Measurements from ENCODE around the gene RNASEH2A. TPM values are rescaled to one million over a fixed set of nuclear protein-coding genes. Genes with fewer than 3 reads are reported as not detected.
A peak's percentile ranks its signal among the peaks of the same experiment; 100 is the strongest.
"Not testable (repeated sequence)": the region's sequence is repeated elsewhere in the genome, so short reads cannot be mapped to it uniquely, and the experiment has no call there.

The RNASEH2A gene
- total RNA-seq, 1 donor from 2014 or later, result 20.0 TPM

DNA sequence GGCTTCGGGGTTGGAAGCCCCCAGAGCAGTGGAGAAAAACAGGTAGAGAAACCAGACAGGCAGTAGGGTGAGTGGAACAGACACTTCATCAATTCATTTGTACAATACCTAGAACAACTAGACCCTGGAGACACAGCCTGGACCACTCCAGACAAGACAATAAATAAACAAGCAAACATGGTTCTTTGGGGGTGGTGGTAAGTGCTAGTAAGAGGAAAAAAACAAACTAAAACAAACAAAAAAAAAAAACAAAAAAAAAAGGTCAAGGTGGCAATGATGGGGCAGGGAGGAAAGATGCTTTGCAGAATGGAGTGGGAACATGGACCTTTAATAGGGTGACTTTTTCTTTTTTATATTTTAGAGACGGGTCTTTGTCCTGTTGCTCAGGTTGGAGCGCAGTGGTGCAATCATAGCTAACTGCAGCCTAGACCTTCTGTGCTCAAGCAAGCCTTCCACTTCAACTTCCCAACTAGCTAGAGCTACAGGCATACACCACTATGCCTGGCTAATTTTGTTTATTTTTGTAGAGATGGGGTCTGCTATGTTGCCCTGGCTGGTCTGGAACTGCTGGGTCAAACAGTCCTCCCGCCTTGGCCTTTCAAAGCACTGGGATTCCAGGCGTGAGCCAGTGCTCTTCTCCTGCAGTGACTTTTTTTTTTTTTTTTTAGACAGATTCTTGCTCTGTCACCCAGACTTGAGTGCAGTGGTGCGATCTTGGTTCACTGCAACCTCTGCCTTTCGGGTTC lies 12.0 kb upstream of the RNASEH2A start:
- ATAC-seq, result no peak

DNA sequence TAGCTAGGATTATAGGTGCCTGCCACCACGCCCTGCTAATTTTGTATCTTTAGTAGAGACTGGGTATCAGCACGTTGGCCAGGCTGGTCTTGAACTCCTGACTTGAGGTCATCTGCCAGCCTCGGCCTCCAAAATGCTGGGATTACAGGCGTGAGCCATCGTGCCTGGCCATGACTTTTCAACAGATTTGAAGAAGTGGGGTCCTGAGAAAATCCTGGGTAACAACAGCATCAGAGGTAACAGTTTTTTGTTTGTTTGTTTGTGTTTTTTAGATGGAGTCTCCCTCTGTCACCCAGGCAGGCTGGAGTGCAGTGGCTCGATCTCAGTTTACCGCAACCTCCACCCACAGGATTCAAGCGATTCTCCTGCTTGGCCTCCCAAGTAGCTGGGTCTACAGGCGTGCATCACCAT lies 11.4 kb upstream of the RNASEH2A start:
- no peak for ATAC-seq

DNA sequence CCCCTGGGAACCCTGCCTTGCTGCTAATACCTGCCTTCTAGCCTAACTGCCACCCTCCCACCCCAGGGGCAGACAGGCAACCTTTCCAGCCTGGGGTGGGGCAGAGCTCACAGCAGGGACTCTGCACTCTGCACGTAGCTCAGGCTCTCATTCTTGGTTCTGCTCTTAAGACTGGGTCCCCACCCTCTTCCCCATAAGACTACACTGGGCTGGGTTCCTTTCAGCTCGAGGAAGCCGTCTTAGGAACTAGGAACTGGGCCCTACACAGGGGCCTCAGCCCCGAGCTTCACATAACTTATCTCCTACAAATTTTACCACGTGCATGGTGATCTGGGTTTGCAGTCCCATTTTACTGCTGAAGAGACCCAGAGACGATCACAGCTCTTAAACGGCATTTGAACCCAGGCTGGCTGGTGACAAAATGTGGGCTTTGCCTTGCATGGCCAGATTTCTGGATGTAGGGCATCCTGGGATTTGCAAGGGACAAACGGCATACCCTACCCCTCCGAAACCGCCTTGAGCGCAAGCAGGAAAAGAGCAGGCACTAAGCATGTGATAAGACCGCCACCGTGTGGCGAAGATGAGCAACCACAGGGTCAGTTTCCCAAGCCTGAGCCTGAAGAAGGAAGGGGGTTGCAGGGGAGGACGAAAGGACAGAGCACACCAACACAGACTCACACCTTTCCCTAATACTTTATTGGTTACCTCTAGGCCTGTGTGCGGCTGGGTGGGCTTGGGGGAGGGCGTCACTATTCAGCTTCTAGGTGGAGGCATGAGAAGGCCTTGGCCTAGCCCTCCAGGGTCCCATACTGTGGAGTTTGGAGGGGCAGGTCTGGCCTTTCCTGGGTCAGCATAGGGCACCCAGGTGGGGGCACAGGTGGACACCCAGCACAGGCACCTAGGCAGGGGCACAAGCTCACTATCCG lies 10.0 kb upstream of the RNASEH2A start:
- peak; percentile 22 for ATAC-seq

DNA sequence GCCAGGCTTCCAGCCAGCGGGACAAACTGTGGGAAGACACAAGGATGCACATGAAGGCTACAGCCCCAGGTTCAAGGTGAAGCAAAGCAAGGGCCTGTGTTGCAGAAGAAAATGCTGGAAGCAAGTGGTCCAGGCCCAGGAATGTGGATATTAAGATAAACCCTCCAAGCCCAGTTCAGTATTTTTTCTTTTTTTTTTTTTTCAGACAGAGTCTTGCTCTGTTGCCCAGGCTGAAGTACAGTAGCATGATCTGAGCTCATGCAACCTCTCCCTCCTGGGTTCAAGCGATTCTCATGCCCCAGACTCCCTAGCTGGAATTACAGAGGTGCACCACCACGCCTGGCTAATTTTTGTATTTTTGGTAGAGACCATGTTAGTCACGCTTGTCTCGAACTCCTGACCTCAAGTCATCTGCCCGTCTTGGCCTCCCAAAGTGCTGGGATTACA lies 9.2 kb upstream of the RNASEH2A start:
- no peak for ATAC-seq

DNA sequence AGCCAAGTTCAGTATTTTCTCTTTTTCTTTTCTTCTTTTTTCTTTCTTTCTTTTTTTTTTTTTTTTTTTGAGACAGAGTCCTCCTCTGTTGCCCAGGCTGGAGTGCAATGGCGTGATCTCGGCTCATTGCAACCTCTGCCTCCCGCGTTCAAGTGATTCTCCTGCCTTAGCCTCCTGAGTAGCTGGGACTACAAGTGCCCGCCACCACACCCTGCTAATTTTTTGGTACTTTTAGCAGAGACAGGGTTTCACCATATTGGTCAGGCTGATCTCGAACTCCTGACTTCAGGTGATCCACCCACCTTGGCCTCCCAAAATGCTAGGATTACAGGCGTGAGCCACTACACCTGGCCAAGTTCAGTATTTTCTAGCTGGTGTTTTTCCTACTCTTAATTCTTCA lies 8.8 kb upstream of the RNASEH2A start:
- ATAC-seq, result not testable (repeated sequence)

DNA sequence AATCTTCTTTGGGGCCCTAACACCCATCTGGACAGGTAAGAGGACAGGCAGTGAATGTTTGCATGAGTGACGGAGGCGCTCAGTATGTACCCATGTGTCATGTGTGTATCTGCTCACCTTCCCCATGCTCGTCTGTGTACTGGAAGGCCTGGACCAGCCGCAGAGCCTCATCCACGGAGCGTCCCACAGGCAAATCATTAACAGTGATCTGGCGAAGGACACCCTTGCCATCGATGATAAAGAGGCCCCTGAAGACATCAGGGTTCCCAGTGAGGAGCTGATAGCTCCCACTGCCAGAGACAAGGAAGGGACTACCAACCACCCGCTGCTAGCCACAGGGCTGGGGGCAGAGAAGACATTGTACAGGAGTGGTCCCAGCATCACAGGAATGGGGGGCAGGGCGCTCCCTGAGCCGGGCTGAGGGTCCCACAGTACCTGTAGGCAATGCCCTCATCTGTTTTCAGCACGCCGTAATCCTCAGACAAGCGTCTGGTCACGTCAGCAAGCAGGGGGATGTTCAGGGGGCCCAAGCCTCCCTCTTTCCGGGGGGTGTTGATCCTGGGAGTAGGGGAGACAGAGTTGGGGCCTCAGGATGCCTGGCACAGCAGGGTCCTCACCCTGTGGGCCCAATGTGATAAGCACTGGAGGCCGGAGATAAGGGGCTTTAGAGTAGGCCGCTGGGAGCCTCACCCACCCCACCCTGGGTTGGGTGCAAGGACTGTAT lies 6.5 kb upstream of the RNASEH2A start:
- ATAC-seq, result no peak

DNA sequence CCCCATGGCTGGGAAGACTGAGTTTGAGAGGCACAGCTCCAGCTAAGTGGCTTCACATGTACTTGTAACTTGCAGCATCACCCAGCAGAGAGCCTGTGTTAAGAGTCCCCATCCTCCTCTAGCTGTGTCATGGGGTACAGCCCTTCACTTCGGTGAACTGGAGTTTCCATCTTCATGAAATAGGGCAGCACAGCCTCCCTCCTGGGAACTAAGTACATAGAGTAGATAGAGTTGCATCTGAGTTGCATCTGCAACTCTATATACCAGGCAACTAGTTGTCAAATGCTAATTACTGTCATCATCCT lies 6.0 kb upstream of the RNASEH2A start:
- ATAC-seq, result no peak

DNA sequence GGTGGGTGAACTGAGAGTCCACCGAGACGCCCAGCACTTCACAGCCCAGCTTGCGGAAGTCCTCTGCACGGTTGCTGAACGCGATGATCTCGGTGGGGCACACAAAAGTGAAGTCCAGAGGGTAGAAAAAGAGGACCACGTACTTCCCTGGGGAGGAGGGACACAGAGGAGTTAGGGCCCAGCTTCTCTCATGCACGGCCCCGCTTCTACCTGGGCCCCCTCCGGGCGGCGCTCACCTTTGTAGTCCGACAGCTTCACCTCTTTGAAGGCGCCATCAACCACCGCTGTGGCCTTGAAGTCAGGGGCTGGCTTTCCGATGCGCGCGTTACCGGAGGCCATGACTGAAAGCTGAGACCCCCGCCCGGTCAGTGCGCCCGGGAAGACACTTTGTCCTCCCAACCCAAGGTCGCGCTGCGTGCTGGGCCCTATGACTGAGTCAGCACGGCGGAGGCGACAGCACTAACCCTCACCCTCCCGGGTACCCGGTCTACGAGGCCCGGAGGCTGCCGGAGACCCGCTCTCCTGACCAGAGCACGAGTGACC lies 5.4 kb upstream of the RNASEH2A start:
- peak; percentile 10 for ATAC-seq

DNA sequence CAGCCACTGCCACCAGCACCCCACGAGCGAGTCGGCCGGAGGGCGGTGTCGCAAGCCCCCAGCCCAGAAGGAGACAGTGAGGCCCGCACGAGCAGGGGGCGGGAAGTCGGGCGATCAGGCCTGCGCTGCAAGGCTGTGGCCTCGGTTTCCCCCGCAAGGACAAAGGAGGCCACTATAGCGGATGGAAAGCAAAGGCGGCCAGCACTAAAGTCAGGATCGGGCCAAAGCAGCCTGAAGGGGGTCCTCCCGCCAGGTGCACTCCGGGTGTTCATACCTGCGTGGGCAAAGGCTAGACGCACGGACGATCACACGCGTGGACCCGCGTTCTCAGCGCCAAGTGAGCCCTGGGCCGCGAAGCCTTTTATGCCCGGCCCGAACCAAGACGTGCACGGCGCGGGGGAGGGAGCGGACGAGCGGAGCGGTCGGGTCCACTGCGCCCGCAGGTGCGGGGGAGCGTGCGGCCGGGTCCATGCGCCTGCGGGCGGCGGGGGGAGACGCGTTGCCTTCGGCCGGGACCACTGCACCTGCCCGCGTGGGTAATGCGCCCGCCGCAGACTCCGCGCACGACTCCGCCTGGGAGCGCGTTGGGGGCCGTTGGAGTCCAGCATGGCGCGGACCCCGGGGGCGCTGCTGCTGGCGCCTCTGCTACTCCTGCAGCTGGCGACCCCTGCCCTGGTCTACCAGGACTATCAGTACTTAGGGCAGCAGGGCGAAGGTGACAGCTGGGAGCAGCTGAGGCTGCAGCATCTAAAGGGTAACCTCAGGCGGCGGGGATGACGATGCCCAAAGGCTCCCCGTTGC lies 4.7 kb upstream of the RNASEH2A start, which contains the start of the genes PRDX2 and THSD8:
Gene PRDX2, minus strand, starts transcription at position 335 of the 801 bp plus-strand sequence. CDS start 539 bp downstream, outside the sequence.
Gene THSD8, plus strand, starts transcription at position 604 of the 801 bp plus-strand sequence. Its CDS starts 3 bp downstream, at position 607.
- ATAC-seq, result peak; percentile 73

DNA sequence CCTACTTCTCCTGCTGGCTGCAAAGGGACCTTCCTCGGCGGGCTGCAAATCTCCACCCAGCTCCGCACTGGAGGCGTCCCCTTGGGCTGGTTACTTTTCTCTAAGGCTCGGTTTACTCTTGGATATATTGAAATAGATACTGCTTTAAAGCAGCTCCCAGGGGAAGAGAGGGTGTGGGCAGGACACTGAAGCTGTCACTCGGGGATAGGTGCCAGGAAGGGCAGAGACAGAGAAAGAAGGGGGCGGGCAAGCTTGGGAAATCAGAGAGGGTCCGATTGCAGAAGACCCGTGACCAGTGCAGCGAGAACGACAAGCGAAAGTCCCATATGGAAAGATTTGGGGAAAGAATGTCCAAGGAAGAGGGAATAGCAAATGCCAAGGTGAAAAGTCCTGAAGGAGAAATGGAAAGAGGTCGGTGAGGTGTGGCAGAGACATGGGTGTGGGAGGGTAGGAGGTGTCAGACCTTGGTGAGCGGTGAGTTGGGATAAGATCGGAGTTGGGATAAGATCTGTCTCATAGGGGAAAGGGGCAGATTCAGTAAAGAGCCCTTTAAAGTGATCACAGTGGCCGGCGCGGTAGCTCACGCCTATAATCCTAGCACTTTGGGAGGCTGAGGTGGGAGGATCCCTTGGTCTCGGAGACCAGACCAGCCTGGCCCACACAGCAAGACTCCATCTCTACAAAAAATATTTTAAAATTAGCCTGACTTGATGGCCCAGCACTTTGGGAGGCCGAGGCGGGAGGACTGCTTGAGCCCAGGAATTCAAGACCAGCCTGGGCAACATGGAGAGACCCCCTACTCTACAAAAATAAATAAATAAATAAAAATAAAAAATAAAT lies 3.9 kb upstream of the RNASEH2A start:
- ATAC-seq, result no peak

DNA sequence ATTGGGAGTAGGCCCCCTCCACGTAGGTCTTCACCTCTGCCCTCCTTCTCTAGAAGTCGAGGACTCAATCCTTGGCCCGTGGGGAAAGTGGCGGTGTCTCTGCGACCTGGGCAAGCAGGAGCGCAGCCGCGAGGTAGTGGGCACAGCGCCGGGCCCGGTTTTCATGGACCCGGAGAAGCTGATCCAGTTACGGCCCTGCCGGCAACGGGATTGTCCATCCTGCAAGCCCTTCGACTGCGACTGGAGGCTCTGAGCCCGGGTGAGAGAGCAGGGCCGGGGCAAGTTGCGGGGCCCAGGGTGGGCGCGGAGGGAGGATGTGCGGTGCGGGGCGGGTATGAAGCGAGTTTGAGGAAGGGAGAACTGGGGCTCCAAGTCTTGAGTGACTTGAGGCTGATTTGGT lies 2.3 kb upstream of the RNASEH2A start:
- ATAC-seq, result no peak

DNA sequence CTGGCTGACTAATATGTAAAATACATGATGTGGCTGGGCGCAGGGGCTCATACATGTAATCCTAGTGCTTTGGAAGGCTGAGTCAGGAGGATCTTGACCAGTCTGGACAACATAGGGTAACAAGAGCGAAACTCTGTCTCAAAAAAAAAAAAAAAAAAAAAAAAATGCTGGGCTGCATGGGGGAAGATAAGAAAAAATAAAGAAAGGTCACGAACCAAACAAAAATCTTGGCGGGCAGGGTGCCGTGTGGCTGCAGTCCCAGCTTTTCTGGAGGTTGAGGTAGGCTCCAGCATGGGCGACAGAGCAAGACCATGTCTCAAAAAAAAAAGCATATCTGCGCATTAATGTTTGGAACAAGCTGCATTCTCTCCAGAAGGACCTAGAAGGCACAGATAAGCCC lies 8.7 kb downstream of the RNASEH2A start:
- ATAC-seq, result no peak

DNA sequence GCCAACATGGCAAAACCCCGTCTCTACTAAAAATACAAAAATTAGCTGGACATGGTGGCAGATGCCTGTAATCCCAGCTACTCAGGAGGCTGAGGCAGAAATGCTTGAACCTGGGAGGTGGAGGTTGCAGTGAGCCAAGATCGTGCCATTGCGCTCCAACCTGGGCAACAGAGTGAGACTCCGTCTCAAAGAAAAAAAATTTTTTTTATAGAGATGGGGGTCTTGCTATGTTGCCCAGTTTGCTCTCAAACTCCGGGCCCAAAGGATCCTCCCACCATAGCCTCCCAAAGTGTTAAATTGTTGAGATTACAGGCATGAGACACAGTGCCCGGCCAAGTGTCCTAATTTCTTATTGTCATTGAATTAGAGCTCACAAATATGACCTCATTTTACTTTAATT lies 10.8 kb downstream of the RNASEH2A start:
- not testable (repeated sequence) for ATAC-seq

DNA sequence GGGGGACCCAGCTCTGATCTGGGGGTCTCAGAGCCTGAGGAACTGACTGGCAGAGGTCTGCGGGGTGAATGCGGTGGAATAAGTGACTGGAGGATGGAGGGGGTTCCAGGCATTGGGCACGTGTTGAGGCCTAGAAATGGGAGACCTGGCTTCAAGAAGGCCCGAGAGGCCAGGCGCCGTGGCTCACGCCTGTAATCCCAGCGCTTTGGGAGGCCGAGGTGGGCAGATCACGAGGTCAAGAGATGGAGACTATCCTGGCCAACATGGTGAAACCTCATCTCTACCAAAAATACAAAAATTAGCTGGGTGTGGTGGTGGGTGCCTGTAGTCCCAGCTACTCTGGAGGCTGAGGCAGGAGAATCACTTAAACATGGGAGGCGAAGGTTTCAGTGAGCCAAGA lies 11.4 kb downstream of the RNASEH2A start:
- peak; percentile 13 for ATAC-seq

DNA sequence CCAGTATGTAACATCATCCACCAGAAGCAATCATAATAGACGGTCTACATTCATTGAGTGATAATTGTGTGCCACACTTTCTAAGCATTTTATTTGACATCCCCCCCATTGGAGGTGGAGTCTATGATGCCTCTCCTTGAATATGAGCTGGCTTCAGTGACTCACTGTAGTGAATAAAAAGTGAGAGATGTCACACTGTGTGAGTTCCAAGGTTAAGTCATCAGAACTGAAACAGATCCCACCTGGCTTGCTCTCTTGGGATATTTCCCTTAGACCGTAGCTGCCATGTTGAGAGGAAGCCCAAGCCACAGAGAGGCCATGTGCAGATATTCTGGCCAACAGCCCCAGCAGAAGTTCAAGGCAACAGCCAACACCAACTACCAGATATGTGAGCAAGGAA lies 15.4 kb downstream of the RNASEH2A start:
- no peak for ATAC-seq

DNA sequence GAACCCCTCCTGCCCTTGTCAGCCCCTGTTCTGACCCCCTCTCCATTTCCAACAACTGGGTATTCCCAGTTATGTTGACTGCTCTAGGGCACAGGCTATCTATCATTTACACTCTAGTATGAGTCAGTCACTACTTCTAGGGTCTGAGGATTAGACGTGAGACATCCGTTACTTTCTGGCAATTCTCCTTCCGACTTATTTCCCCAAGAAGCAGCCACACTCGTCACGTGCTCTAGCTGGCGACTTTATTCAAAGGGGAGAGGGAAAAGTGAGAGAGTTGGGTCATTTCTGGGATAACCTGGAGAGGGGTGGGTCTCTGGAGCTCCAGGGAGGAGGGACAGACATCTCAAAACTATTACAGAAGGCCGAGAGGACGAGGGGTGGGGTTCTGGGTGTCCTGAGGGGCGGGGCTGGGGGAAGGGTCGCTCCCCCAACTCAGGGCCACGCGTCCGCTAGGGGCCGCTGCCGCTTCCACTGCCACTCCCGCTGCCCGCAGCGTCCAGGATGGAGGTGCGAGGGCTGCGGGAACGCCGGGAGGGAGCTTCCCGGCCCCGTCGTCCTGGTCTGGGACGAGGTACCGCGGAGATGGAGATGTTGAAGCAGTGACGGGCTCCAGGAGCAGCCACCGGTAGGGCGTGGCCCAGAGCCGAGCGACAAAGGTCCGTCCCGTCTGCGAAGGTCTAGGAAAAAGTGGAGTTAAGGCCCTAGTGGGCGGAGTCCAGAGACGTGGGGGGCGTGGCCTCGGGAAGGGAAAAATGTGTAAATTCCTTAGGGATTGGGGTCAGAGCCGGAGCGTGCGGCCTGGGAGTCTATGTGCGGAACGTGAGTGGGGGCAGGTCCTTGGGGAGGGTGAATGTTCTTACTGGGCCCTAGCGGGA lies 19.1 kb downstream of the RNASEH2A start:
- no peak for ATAC-seq

DNA sequence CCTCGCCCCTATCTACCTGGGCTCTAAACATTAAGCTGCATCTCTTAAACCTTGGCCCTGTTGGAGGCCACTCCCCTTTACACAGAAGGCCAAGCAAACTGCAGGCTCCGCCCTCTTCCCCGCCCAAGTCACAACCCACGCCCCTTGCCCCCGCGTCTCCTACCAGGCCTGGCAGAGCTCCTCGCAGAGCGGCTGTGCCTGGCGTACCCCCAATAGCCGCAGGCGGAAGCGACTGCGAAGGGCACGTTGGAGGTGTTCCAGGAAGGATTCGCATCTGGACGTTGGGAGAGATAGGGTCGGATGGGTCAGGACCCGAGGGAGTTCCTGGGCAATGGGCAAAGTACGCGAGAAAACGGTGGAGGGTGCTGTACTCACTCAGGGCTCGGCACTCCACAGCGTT lies 22.1 kb downstream of the RNASEH2A start:
- no peak for ATAC-seq

DNA sequence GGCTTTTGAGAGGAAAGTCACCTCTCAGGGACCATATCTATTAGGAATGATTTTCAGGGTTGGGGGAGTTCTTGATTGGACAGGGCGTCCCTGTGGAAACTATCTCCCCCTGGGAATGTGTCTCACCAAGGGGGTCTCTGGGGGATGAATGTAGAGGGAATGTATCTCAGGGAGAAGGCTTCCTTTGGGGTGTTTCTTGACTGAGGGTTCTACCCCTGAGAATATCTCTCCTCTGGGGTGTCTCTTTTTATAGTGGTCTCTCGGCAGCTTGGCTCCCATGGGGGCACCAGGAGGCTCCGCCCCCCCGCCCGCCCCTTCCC lies 27.0 kb downstream of the RNASEH2A start:
- no peak for ATAC-seq

DNA sequence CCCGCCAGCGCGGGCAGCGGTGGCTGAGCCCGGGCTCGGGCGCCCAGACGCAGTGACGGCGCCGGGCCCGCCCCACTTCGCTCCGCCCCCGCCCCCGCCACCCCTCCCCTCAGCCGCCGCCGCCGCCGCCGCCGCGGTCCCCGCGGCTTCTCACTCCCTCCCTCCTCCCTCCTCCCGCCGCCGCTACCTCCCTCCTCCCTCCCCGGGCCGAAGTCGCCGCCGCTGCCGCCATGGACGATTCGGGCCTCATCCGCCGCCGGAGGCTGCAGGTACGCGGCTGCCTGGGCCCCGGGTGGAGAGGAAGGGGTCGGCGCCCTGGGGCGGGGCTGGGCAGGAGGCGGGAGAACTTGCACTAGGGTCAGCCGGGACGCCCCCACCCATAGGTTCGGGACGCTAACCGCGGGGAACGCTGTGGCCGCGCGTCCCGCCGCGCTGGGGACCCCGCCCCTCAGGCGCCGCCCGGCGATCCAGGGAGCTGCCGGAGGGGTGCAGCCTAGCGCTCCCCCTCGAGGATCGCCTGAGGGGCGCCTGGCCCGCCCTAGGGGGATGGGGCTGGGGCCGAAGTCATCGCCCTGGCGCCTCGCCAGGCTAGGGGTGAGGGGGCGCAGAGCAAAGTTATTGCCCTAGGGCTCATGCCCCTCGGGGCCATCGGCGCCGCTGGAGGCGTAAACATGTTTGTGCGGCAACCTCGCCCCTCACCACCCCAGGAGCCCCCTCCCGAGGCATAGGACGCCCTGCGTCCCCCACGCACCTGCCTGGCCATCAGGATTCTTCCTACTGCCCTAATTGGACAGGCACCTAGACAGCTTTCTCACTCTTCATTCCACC lies 27.6 kb downstream of the RNASEH2A start:
- ATAC-seq, result no peak
